Panc1 (cell line): ENCODE measurements around the gene GAL3ST1. TPM values are rescaled to one million over a fixed set of nuclear protein-coding genes. Genes with fewer than 3 reads are reported as not detected.

ENCODE experiments used
- ATAC-seq: fragments of 200-7000 bp; cut with Tn5 transposase; 2 replicates; pipeline ENCODE4 v1.9.1; 2020; ENCODE audit warnings: mild to moderate bottlenecking, moderate library complexity
- BruUV-seq: library from RNA; stranded (reverse); fragments of 400-500 nt; replicated peaks from 2 replicates; lab custom pipeline; 2021; lab: Mats Ljungman, UMichigan
- CTCF ChIA-PET: fragments of 300-600 bp; sonication (Branson Sonifier 250); formaldehyde crosslinking; loops from one replicate; lab custom pipeline; 2022; ENCODE audit warnings: antibody characterized with exemption; lab: Charles Lee
- POLR2A ChIA-PET: fragments of 300-600 bp; sonication (Branson Sonifier 250); formaldehyde crosslinking; loops from one replicate; lab custom pipeline; 2022; ENCODE audit warnings: antibody characterized with exemption; lab: Charles Lee
- DNase-seq: peaks from one replicate; pipeline ENCODE4 v3.0.0-alpha.2; 2010; ENCODE audit warnings: low read depth, low spot score
- H3K27ac ChIP-seq: 2 replicates; pipeline ENCODE4 v1.5.1; 2011; ENCODE audit warnings: mild to moderate bottlenecking, low read length, inconsistent platforms
- H3K27me3 ChIP-seq: fragments of 200-500 bp; sonication (Bioruptor generic); 2 replicates; pipeline ENCODE4 v1.6.0; 2014; ENCODE audit warnings: low read length, inconsistent platforms; ENCODE audit not compliant: control insufficient read depth, insufficient read depth
- H3K36me3 ChIP-seq: fragments of 200-500 bp; sonication (Bioruptor generic); 2 replicates; pipeline ENCODE4 v1.5.1; 2014; ENCODE audit warnings: inconsistent platforms, mild to moderate bottlenecking, low read length, moderate library complexity; ENCODE audit not compliant: control insufficient read depth, insufficient read depth
- H3K4me1 ChIP-seq: 2 replicates; pipeline ENCODE4 v1.5.1; 2011; ENCODE audit warnings: inconsistent platforms, mild to moderate bottlenecking, low read length, moderate library complexity; ENCODE audit not compliant: control insufficient read depth, insufficient read depth
- H3K4me3 ChIP-seq, 2 experiments: 2 replicates each; pipeline ENCODE4 v1.5.1; 2011 to 2012; ENCODE audit warnings: low read depth in 2 of 2, low read length in 2 of 2, mild to moderate bottlenecking in 2 of 2, inconsistent platforms in 1 of 2, moderate library complexity in 1 of 2
- H3K9me3 ChIP-seq: fragments of 200-500 bp; sonication (Bioruptor generic); 2 replicates; pipeline ENCODE4 v1.5.1; 2014; ENCODE audit warnings: low read depth, mild to moderate bottlenecking, inconsistent platforms, low read length, moderate library complexity; ENCODE audit not compliant: control insufficient read depth, insufficient read depth
- CTCF ChIP-seq: fragments of 450-650 bp; IDR thresholded peaks from 2 replicates; pipeline ENCODE4 v1.5.1; 2017; ENCODE audit warnings: mild to moderate bottlenecking
- POLR2AphosphoS5 ChIP-seq: IDR thresholded peaks from 2 replicates; pipeline ENCODE4 v1.6.1; 2012; ENCODE audit warnings: mild to moderate bottlenecking, low read depth, low read length, moderate library complexity
- REST ChIP-seq, 2 experiments: IDR thresholded peaks; 2 replicates each; pipeline ENCODE4 v1.6.1; 2011 to 2012; ENCODE audit warnings: low read depth in 2 of 2, control low read depth in 1 of 2, low read length in 1 of 2, mild to moderate bottlenecking in 1 of 2, moderate library complexity in 1 of 2; ENCODE audit not compliant: insufficient read depth in 1 of 2
- SIN3A ChIP-seq: IDR thresholded peaks from 2 replicates; pipeline ENCODE4 v1.6.1; 2012; ENCODE audit warnings: low read depth, mild to moderate bottlenecking, low read length, moderate library complexity, borderline replicate concordance; ENCODE audit not compliant: insufficient read depth
- TCF7L2 ChIP-seq: IDR thresholded peaks from 2 replicates; pipeline ENCODE4 v1.6.1; 2011; ENCODE audit warnings: mild to moderate bottlenecking, low read depth, low read length, inconsistent platforms
- in situ Hi-C: cut with HindIII; loops from 2 replicates; pipeline ENCODE4 v1.10.0; 2016; ENCODE audit warnings: low sequenced_read_pairs, low pct_unique_long_range_greater_than_20kb
- intact Hi-C: fragments of 100-400 bp; cut with micrococcal nuclease; formaldehyde crosslinking; loops from one replicate; pipeline ENCODE4 v1.10.0; 2022; ENCODE audit not compliant: unreplicated experiment
- total RNA-seq: library from RNA; stranded (reverse); gene quantifications from one replicate; pipeline ENCODE4 v1.2.1, GENCODE V29; 2021; ENCODE audit not compliant: unreplicated experiment

GAL3ST1 gene
- total RNA-seq, 1 experiment from 2014 or later, result 1.1 TPM

GRCh38 chr22:30523646-30524489 is 50.6 kb downstream of the GAL3ST1 start:
- DNase-seq, result no peak
- ATAC-seq, result no peak
- intact Hi-C loops, result no loop called here
- no peaks in the 10 kb centered on the region for H3K27me3 ChIP-seq
- no peak overlapping the region for H3K4me3 ChIP-seq
- ChIA-PET CTCF (no interaction called here), POLR2A (interaction anchor here (0.6 kb wide), 1 partner anchor 708 kb away, joined by 6 read pairs; no protein-coding TSS in a partner anchor)
- H3K9me3 ChIP-seq, result no peaks in the 10 kb centered on the region
- no peaks in the 10 kb centered on the region for H3K36me3 ChIP-seq
- no peak overlapping the region for H3K27ac ChIP-seq
- no TSS peak for BruUV-seq
- no peaks in the 10 kb centered on the region for H3K4me1 ChIP-seq
- in situ Hi-C loops, result no loop called here
- no peak for TF ChIP-seq POLR2AphosphoS5
- no peak for TF ChIP-seq SIN3A
- TF ChIP-seq TCF7L2, result no peak
- no peak for TF ChIP-seq REST (IDR thresholded peaks at IDR 0.05; ENCODE audit: insufficient read depth in 1 of 2, low read depth in 2 of 2, low read length in 1 of 2)
- no peak for TF ChIP-seq CTCF

- Histone ChIP-seq H3K27me3 (no peaks in the 10 kb centered on the region), H3K27ac (no peak overlapping the region), H3K4me1 (no peaks in the 10 kb centered on the region), H3K4me3 (no peak overlapping the region), H3K36me3 (no peaks in the 10 kb centered on the region), H3K9me3 (no peaks in the 10 kb centered on the region)
- ATAC-seq, result no peak
- CTCF ChIA-PET, result no interaction called here
- DNase-seq, result no peak
- POLR2A ChIA-PET, result no interaction called here
- BruUV-seq, result no TSS peak
- intact Hi-C loops (no loop called here), in situ Hi-C loops (no loop called here)
- no peak for TF ChIP-seq SIN3A
- no peak for TF ChIP-seq REST (IDR thresholded peaks at IDR 0.05; ENCODE audit: insufficient read depth in 1 of 2, low read depth in 2 of 2, low read length in 1 of 2)
- no peak for TF ChIP-seq POLR2AphosphoS5
- no peak for TF ChIP-seq TCF7L2
- no peak for TF ChIP-seq CTCF
Measured at GRCh38 chr22:30521368-30522156, 52.9 kb downstream of the GAL3ST1 start.
